Glutamatergic neuron (in vitro differentiated cells): ENCODE results near the gene RBMXL3. TPM values are rescaled to one million over a fixed set of nuclear protein-coding genes. Genes with fewer than 3 reads are reported as not detected.
"Not testable (repeated sequence)": the region's sequence is repeated elsewhere in the genome, so short reads cannot be mapped to it uniquely, and the experiment has no call there.

Experiments used
- DNase-seq: peaks from one replicate; pipeline ENCODE4 v3.0.0; 2022
- H3K27ac Mint-ChIP-seq: one replicate; pipeline ENCODE4 v1.8.0; 2020; ENCODE audit warnings: mild to moderate bottlenecking, mixed read lengths, inconsistent platforms; ENCODE audit not compliant: unreplicated experiment
- H3K27me3 Mint-ChIP-seq: one replicate; pipeline ENCODE4 v1.8.0; 2020; ENCODE audit warnings: mild to moderate bottlenecking, moderate library complexity, mixed read lengths, inconsistent platforms; ENCODE audit not compliant: unreplicated experiment
- H3K36me3 Mint-ChIP-seq: one replicate; pipeline ENCODE4 v1.8.0; 2020; ENCODE audit warnings: mild to moderate bottlenecking, mixed read lengths, inconsistent platforms; ENCODE audit not compliant: unreplicated experiment
- H3K4me1 Mint-ChIP-seq: one replicate; pipeline ENCODE4 v1.8.0; 2020; ENCODE audit warnings: mild to moderate bottlenecking, low read depth, mixed read lengths, inconsistent platforms; ENCODE audit not compliant: unreplicated experiment
- H3K4me3 Mint-ChIP-seq: one replicate; pipeline ENCODE4 v1.8.0; 2020; ENCODE audit warnings: mild to moderate bottlenecking, mixed read lengths, inconsistent platforms; ENCODE audit not compliant: unreplicated experiment
- H3K9me3 Mint-ChIP-seq: one replicate; pipeline ENCODE4 v1.8.0; 2020; ENCODE audit warnings: mild to moderate bottlenecking, moderate library complexity, mixed read lengths, inconsistent platforms; ENCODE audit not compliant: unreplicated experiment
- total RNA-seq: library from RNA; stranded (reverse); fragmentation: NEBNext Ultra II Directional; extraction: Animal tissue kit (Norgen Biotek cat#: 25700); gene quantifications from one replicate; pipeline ENCODE4 v1.2.1, GENCODE V29; 2021; ENCODE audit not compliant: unreplicated experiment
- TF ChIP-seq, protein P1 (sequence below): fragments of 200-600 bp; sonication (generic); IDR thresholded peaks from one replicate; pipeline ENCODE4 v1.5.0; 2021; ENCODE audit not compliant: partially characterized antibody, unreplicated experiment

RBMXL3 gene
- total RNA-seq, 1 donor from 2014 or later: not detected

DNA sequence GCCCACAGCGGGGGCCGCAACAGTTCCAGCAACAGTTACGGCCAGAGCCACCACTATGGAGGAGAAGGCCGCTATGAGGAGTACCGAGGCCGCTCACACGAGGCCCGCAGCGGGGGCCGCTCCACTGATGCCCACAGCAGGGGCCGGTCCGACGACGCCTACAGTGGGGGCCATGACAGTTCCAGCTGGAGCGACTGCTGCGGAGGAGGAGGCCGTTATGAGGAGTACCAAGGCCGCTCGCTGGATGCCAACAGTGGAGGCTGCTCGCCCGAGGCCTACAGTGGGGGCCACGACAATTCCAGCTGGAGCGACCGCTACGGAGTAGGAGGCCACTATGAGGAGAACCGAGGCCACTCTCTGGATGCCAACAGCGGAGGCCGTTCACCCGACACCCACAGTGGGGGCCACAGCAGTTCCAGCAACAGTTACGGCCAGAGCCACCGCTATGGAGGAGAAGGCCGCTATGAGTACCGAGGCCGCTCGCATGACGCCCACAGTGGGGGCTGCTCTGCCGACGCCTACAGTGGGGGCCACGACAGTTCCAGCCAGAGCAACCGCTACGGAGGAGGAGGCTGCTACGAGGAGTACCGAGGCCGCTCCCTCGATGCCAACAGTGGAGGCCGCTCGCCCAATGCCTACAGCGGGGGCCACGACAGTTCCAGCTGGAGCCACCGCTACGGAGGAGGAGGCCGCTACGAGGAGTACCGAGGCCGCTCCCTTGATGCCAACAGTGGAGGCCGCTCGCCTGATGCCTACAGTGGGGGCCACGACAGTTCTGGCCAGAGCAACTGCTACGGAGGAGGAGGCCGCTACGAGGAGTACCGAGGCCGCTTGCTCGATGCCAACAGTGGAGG lies 1.7 kb downstream of the RBMXL3 start:
- no peak for DNase-seq
- no peak overlapping the region for H3K4me3 Mint-ChIP-seq
- no peak overlapping the region for H3K27ac Mint-ChIP-seq
- TF ChIP-seq, protein P1, sequence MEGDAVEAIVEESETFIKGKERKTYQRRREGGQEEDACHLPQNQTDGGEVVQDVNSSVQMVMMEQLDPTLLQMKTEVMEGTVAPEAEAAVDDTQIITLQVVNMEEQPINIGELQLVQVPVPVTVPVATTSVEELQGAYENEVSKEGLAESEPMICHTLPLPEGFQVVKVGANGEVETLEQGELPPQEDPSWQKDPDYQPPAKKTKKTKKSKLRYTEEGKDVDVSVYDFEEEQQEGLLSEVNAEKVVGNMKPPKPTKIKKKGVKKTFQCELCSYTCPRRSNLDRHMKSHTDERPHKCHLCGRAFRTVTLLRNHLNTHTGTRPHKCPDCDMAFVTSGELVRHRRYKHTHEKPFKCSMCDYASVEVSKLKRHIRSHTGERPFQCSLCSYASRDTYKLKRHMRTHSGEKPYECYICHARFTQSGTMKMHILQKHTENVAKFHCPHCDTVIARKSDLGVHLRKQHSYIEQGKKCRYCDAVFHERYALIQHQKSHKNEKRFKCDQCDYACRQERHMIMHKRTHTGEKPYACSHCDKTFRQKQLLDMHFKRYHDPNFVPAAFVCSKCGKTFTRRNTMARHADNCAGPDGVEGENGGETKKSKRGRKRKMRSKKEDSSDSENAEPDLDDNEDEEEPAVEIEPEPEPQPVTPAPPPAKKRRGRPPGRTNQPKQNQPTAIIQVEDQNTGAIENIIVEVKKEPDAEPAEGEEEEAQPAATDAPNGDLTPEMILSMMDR: no peak
- peaks cover 3% of the 10 kb centered on the region for H3K27me3 Mint-ChIP-seq
- H3K36me3 Mint-ChIP-seq: no peaks in the 10 kb centered on the region
- H3K4me1 Mint-ChIP-seq: peaks cover 5% of the 10 kb centered on the region
- H3K9me3 Mint-ChIP-seq: peaks cover 2% of the 10 kb centered on the region

DNA sequence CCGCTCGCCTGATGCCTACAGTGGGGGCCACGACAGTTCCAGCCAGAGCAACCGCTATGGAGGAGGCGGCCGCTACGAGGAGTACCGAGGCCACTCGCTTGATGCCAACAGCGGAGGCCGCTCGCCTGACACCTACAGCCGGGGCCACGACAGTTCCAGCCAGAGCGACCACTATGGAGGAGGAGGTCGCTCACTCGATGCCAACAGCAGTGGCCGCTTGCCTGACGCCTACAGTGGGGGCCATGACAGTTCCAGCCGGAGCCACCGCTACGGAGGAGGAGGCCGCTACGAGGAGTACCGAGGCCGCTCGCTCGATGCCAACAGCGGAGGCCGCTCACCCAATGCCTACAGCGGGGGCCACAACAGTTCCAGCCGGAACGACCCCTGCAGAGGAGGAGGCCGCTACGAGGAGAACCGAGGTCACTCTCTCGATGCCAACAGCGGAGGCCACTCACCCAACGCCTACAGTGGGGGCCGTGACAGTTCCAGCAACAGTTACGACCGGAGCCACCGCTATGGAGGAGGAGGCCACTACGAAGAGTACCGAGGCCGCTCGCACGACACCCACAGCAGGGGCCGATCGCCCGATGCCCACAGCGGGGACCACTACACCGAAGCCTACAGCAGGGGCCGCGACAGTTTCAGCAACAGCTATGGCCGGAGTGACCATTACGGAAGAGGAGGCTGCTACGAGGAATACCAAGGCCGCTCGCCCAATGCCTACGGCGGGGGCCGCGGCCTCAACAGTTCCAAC lies 2.5 kb downstream of the RBMXL3 start:
- Mint-ChIP-seq H3K9me3 (peaks cover 2% of the 10 kb centered on the region), H3K4me3 (no peak overlapping the region), H3K4me1 (peaks cover 5% of the 10 kb centered on the region), H3K27me3 (peaks cover 3% of the 10 kb centered on the region), H3K27ac (no peak overlapping the region), H3K36me3 (no peaks in the 10 kb centered on the region)
- DNase-seq: no peak
- TF ChIP-seq, protein P1: no peak

DNA sequence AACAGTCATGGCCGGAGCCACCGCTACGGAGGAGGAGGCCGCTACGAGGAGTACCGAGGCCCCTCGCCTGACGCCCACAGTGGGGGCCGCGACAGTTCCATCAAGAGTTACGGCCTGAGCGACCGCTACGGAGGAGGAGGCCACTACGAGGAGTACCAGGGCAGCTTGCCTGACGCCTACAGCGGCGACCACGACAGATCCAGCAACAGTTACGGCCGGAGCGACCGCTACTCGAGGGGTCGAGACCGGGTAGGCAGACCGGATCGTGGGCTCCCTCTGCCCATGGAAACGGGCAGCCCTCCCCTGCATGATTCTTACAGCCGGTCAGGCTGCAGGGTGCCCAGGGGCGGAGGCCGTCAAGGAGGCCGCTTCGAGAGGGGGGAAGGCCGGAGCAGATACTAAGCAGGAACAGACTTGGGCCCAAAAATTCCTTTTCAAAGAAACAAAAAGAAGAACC lies 3.1 kb downstream of the RBMXL3 start:
- no peak overlapping the region for H3K27ac Mint-ChIP-seq
- TF ChIP-seq, protein P1: no peak
- no peak overlapping the region for H3K4me3 Mint-ChIP-seq
- no peak for DNase-seq
- H3K27me3 Mint-ChIP-seq: peaks cover 3% of the 10 kb centered on the region
- peaks cover 2% of the 10 kb centered on the region for H3K9me3 Mint-ChIP-seq
- H3K36me3 Mint-ChIP-seq: no peaks in the 10 kb centered on the region
- H3K4me1 Mint-ChIP-seq: peaks cover 5% of the 10 kb centered on the region

DNA sequence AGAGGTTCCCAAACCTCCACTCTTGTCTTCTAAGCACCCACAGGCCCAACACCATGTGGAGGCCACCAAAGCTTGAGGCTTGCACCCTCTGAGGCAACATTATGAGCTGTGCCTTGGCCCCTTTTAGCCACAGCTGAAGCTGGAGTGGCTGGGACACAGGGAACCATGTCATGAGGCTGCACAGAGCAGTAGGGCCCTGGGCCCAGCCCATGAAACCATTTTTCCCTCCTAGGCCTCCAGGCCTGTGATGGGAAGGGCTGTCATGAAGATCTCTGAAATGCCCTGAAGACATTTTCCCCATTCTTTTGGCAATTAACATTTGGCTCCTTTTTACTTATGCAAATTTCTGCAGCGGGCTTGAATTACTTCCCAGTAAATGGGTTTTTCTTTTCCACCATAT lies 14.8 kb downstream of the RBMXL3 start:
- Mint-ChIP-seq H3K27ac (no peak overlapping the region), H3K9me3 (peaks cover 4% of the 10 kb centered on the region), H3K36me3 (peaks cover 7% of the 10 kb centered on the region), H3K27me3 (no peaks in the 10 kb centered on the region), H3K4me1 (no peaks in the 10 kb centered on the region), H3K4me3 (no peak overlapping the region)
- TF ChIP-seq, protein P1: no peak
- no peak for DNase-seq

DNA sequence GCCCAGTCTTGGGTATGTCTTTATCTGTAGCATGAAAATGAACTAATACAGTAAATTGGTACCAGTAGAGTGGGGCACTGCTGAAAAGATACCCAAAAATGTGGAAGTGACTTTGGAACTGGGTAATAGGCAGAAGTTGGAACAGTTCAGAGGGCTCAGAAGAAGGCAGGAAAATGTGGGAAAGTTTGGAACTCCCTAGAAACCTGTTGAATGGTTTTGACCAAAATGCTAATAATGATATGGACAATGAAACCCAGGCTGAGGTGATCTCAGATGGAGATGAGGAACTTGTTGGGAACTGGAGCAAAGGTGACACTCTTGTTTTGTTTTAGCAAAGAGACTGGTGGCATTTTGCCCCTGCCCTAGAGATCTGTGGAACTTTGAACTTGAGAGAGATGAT lies 20.3 kb downstream of the RBMXL3 start:
- not testable (repeated sequence) for H3K4me3 Mint-ChIP-seq, H3K9me3 Mint-ChIP-seq, H3K27ac Mint-ChIP-seq, H3K27me3 Mint-ChIP-seq, DNase-seq, H3K36me3 Mint-ChIP-seq
- peaks cover 11% of the 10 kb centered on the region for H3K4me1 Mint-ChIP-seq
